HG03066 (cell line): Measurements from ENCODE around the gene GRAMD1A.

Experiments used
- ATAC-seq: cut with Tn5 transposase; IDR thresholded peaks from one replicate; pipeline ENCODE4 v1.9.1; 2021; ENCODE audit warnings: low read depth; ENCODE audit not compliant: unreplicated experiment

Gene GRAMD1A

DNA sequence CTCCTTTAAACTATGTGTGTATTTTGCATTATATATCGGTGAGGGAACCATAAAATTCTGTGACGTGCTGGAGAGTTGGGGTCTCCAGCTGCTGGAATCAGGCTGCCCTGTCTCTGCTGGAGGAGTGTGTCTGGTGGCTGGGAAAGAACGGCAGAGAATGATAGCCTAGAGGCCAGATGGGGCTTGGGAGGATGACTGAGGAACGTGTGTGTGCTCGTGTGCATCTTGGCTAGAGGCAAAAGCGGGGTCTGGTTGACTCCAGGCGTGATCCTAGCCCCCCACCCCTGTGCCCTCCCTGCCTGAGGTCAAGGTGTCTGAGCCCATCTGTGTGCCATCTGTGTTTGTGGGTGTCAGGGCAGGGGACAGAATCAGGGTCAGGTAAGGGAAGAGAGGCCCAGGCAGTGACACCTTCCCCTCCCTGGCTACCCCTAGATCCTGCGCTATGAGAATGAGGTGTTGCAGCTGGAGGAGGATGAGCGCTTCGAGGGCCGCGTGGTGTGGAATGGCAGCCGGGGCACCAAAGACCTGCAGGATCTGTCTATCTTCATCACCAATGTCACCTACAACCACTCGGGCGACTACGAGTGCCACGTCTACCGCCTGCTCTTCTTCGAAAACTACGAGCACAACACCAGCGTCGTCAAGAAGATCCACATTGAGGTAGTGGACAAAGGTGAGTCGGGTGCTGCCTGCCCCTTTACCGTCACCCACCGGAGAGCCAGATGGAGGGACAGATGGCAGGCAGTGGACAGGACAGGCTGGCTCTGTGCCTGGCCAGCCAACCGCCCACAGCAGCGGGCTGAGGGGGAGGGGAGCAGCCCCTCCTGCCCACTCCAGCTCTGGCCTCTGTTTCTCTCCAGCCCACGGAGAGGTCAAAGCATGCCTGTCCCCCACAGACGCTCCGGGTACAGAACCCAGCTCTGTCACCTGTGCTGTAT is 33.2 kb downstream of the GRAMD1A start:
- ATAC-seq = no peak

GRCh38 chr19:35034005-35034502 is 33.9 kb downstream of the GRAMD1A start:
- ATAC-seq = no peak

DNA sequence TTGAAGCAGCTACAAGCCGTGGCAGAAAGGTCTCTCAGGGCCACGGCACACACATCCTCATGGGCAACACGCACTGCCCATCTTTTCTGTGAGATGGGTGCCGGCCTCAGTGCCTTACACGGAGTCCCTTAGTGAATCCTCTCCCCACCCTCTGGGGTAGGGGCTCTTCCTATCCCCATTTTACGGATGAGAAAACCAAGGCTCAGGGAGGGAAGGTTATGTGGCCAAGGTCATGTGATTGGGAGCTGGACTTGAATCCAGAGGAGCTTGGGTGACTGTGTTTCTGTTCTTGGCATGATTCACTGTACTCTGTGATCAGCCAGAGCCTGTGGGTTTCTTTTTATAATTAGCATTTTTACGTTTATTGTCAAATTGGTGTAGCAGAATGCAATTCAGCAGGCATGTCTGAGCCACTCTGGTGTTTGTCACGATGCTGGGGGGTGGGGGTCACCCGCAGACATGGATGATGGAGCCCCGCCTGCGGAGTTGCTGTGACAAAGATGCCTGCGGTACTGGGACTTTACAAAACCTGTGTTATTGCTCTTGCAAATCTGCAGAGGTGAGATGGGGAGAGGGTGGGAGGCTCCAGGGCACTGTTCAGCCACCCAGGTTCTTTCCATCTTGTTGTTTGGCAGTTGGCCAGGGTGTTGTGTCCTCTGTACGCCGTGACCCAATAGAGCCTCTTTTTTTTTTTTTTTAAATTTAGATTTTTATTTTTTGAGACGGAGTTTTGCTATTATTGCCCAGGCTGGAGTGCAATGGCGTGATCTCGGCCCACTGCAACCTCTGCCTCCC is 34.7 kb downstream of the GRAMD1A start:
- ATAC-seq = no peak

GRCh38 chr19:35037716-35038622 is 37.8 kb downstream of the GRAMD1A start:
- no peak for ATAC-seq

DNA sequence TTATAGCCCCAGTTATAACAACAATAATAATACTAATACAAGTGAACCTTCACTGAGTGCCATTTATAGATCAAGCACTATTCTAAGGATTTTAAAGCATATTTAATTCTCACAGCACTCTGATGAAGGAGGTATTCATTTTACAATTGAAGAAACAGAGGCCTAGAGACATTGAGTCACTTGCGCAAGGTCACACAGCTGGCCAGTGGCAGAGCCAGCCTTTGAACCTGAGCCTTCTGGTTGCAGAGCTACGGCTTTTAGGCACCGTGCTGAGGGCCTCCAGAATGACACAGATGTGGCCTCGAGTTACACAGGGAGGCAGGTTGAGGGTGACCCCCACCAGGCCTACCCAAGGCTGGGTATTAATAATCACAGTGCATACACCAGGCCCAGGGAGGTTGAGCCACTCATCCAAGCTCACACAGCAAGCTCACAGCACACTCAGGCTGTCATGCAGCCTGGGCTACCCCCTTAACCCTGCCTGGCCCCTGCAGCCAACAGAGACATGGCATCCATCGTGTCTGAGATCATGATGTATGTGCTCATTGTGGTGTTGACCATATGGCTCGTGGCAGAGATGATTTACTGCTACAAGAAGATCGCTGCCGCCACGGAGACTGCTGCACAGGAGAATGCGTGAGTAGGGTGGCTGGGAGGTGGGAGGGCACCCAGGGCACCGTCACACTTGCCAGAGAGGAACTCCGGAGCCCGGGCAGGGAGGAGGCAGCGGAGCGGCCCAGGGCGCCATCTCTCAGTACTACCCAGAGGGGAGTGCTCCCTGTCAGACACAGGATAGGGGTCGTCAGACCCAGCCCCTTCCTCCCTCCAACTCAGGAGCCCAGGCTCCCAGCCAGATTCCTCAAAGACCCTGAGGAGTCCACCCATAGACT is 38.7 kb downstream of the GRAMD1A start:
- ATAC-seq = no peak

GRCh38 chr19:35039881-35040825 is 40.0 kb downstream of the GRAMD1A start:
- no peak for ATAC-seq

GRCh38 chr19:35040826-35041547 is 40.9 kb downstream of the GRAMD1A start:
- no peak for ATAC-seq

- no peak for ATAC-seq
These were observed 41.5 kb downstream of the GRAMD1A start, which contains the start of gene HPN for GRCh38 chr19:35041548-35042055. TSS of gene HPN (plus strand) at chr19:35041721. CDS start at chr19:35042507, 786 bp downstream.

DNA sequence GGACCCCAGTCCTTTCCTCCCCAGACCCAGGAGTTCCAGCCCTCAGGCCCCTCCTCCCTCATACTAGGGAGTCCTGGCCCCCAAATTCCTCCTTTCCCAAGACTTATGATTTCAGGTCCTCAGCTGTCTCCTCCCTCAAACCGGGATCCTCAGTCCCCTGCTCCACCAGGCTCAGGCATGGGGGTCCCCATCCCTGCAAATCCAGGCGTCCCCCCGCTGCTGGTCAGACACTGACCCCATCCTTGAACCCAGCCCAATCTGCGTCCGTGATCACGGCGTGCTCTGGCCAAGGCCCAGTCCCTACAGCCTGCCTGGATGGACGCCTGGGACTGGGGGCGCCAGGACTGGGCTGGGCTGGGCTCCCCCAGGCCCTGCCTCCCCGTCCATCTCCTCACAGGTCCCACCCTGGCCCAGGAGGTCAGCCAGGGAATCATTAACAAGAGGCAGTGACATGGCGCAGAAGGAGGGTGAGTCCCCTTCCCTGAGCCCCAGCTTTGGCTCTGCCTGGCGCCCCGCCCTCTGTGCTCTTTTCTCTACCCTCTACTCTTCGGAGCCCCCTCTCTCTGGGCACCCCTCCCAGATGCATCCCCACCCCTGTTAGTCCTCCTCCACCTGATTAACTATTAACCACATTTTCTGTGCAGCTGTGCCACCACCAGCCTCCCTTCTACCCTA is 42.1 kb downstream of the GRAMD1A start:
- ATAC-seq = no peak

DNA sequence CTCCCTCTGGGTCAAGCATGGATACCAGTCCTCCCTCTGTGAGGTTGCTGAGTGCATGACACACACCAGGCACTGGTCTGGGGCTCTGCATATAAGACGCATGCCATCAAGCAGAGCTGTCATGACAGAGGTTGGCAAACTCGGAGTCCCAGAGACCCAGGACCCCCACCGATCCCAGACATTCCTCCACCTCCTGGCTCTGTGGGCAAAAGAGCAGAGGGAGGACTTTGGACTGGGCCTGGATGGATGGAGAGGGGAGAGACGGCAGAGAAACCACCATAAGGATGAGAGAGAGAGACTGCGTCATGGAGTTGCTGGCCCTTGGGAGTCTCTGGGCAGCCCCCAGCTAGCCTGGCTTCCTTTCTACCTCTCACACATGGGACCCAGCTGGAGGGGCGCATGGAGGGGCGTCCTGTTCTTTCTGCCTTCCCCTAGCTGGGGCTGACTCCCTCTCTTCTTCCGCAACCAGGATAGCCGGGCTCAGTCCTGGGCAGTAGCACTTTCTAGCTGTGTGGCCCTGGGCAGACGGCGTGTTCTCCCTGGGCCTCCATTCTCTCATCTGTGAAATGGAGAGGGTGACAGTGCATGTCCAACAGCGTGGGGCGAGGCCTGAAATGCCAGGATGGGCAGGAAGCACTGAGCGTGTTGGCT is 43.0 kb downstream of the GRAMD1A start:
- ATAC-seq = no peak

DNA sequence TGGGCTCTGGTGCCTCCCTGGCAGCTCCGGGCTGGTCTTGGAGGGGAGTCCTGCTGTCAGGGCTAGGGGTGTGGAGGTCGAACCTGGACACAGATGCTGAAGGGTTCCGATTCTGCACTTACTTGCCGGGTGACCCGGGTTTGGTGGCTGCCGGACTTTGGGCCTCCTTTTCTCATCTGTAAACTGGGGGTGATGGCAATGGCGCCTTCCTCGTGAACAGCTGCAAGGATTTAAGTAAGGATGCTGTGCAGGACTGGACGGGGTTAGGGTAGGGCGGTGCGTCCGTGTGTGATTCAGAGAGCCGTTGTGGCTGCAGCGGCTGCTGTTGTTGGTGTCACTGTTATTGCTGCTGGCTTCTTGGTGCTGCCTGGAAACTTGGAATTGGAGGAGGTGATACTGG is 43.8 kb downstream of the GRAMD1A start:
- no peak for ATAC-seq

DNA sequence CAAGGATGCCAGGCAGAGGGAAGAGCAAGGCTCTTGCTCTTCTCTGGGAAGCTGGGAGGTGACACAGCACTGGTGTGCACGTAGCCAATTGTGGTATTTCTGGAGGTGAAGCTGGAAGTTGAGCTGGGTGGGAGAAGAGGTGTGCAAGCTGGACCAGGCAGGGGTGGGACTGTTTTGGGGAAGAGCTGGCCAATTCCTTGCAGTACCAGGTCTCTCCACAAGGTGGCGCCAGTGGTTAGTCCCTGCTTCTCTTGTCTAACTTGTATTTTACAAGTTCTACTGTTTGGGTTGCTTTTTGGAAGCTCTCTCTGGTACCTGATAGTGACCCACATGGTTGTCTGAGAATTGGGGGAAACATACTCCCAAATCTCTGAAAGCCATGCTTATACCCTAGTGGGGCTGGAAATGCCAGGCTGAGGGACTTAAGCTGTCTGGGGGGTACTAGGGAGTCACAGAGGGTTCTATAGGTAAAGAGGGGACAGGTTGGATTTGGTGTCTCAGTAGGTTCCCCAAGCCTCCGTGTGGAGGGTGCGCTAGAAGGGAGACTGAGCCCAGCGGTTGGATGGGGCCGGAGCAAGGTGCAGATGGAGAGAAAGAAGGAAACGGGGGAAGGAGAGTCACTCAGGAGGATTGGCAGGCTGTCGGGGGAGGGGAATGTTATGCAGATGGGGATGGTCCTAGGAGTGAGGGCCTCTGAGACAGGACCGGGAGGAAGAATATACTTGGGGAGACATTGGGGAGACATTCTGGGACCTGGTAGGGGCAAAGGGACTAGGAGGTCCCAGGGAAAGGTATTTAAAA is 44.4 kb downstream of the GRAMD1A start:
- no peak for ATAC-seq

GRCh38 chr19:35045667-35046300 is 45.7 kb downstream of the GRAMD1A start:
- no peak for ATAC-seq

DNA sequence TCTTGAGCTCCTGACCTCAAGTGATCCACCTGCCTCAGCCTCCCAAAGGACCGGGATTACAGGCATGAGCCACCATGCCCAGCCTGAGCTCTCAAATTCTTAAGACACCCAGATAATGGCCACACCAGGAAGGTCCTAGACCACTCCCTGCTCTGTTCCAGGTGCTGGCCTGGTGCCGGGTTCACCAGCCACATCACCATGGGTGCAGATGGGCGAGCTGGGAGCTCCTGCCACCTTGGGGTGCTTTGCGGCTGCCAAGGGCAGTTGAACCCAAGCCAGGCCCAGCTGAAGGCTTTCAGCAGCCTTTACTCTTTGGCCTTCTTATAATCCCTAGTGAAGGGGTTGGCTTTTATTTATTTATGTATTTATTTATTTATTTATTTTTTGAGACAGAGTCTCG is 46.3 kb downstream of the GRAMD1A start:
- ATAC-seq = no peak

DNA sequence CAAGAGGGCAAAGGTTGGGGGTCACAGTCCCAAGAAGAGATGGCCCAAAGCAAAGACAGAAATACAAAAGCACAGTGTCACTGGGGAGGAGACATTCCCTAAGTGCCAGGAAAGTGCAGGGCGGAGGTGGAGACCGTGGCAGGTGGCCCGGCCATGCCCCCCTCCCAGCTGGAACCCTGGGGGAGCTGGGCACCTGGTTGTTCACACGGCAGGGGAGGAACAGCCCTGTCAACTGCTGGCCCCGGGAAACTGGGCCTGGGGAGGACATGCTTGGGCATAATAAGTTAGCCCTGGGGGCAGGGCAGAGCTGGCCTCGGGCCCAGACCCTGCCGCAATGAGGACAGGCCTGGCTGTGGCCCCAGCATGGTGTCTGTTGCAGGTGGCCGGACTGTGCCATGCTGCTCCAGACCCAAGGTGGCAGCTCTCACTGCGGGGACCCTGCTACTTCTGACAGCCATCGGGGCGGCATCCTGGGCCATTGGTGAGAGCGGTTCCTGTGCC is 48.8 kb downstream of the GRAMD1A start:
- no peak for ATAC-seq
